Fibroblast of upper back skin (primary cell): ENCODE results near the gene RAB38.

Experiments used
- DNase-seq: peaks from one replicate; pipeline ENCODE4 v3.0.0-alpha.2; 2013

Gene RAB38

DNA sequence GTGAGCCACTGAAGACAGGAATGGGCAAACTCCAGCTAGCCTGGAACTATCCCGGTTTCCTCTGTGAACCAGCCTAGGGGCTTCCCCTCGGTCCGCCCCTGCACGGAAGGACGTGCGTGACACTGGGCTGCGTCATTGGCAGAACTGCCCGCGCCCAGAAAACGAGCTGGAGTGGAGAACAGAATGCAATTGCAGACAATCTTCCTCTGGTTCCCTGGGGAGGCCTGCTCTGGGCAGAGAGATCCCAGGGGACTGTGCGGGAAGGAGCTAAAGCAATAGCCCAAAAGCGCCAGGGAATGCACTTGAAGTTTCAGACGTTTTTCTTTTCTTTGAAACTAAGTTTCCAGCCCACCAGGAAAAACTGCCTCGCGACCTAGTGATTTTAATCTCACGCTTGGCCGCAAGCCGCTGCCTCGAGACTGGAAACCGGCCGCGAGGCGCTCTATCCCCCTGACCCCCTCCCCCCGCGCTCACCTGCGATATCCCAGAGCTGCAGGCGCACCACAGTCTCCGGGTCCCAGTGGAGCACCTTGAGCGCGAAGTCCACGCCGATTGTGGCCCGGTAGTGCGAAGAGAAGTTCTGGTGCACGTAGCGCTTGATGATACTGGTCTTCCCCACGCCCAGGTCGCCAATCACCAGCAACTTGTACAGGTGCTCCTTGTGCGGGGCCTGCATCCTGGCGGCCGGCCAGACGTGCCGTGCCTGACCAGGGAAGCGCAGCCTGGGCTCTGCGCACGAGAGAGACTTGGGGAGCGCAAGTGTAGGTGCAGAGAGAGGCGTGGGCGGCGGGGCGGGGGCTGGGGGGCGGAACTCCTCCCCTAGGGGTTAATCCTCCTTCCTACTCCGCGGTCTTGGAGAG is at the start of gene RAB38:
Gene RAB38 (minus strand): TSS at position 735 of the 860 bp plus-strand sequence. CDS start 59 bp downstream, at position 676.
- DNase-seq, result peak; percentile 55

- no peak for DNase-seq
Observed at GRCh38 chr11:88213406-88213805, 38.2 kb upstream of the RAB38 start.

GRCh38 chr11:88212300-88212699 is 37.1 kb upstream of the RAB38 start:
- no peak for DNase-seq

- no peak for DNase-seq
Observed at GRCh38 chr11:88208745-88209144, 33.5 kb upstream of the RAB38 start.

DNA sequence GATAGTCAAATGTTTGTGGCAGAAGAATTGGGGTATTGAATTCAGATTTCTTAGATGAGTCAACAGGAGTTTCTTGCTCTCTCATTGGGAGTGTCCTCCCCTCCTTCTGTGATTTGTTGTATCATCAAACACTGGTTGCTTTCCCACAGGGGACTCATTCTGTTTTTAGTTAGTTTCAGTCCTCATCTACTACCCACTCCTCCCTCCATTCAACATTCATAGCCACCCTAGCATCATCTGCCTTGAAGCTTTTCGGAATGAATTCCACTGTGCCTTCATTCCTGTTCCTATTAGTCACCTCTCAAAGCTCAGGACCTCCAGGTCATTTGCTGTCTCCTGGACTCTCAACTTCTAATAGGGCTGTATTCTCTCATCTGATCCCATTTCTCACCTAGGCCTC is 31.5 kb upstream of the RAB38 start:
- DNase-seq, result peak; percentile 10

- DNase-seq, result no peak
Observed at GRCh38 chr11:88204353-88204752, 29.1 kb upstream of the RAB38 start.

GRCh38 chr11:88203604-88204003 is 28.4 kb upstream of the RAB38 start:
- DNase-seq, result no peak

- DNase-seq, result no peak
Observed at GRCh38 chr11:88202498-88202897, 27.3 kb upstream of the RAB38 start.

DNA sequence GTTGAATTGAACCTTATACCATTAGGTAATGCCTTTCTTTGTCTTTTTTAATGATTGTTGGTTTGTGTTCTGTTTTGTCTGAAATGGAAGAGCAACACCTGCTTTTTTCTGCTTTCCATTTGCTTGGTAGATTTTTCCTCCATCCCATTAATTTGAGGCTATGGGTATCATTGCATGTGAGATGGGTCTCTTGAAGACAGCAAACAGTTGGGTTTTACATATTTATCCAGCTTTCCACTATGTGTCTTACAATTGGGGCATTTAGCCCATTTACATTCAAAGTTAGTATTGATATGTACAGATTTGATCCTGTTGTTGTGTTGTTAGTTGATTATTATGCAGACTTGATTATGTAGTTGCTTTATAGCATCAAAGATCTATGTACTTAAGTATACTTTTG is 21.1 kb upstream of the RAB38 start:
- no peak for DNase-seq

- no peak for DNase-seq
Observed at GRCh38 chr11:88195908-88196307, 20.7 kb upstream of the RAB38 start.

GRCh38 chr11:88194990-88195389 is 19.7 kb upstream of the RAB38 start:
- DNase-seq, result no peak

GRCh38 chr11:88193278-88193677 is 18.0 kb upstream of the RAB38 start:
- no peak for DNase-seq

DNA sequence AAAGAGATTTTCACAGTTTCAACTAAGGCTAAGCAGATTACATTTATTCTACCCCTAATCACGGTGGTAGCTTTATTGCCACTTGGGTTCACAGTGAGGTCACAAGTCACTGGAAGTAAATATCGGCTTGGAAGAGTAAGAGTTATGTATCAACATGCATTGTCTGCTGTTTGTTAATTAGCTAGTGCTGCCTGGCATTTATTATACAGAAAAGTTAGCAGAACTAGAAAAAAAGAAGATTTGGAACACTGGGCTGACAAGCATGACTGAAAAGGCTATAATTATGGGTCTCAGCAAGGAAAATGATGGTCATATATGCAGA is 13.7 kb upstream of the RAB38 start:
- no peak for DNase-seq

GRCh38 chr11:88188251-88188931 is 13.1 kb upstream of the RAB38 start:
- DNase-seq, result peak; percentile 61

DNA sequence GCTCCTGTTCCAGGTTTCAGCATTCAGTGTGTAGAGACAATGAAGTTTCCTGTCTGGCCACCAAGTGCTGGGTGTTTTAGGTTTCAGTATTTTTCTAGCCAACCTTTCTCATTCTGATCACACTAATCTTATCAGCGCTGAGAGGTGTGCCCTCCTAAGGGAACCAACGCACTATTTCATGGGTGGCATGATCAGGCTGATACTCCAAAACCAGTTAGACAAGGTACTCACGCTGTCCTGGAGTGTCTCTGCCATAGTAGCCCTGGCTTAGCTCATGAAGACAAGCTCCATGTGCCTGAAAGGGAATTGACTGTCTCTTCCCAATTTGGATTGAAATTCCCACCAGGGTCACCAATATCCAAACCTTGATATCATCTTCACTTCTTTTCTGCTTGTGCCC is 8.0 kb upstream of the RAB38 start:
- no peak for DNase-seq

DNA sequence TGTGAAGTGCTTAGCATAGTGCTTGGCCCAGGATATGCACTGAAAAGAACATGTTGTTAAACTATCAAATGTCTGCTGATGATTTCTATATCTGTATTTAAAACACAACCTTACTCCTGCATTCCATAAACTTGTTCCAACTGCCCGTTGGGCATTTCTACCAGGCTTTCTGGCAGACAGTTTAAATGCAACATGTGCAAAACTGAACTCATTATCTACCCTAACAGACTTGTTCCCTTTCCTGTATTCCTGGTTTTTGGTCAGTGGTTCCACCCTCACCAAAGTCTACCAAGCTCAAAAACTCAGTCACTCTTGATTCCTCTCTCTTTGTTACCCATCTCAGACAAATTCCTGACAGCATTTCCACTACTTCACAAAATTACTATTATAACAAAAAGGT is 6.5 kb upstream of the RAB38 start:
- no peak for DNase-seq

- peak; percentile 73 for DNase-seq
Observed at GRCh38 chr11:88179971-88180629, 4.9 kb upstream of the RAB38 start.

DNA sequence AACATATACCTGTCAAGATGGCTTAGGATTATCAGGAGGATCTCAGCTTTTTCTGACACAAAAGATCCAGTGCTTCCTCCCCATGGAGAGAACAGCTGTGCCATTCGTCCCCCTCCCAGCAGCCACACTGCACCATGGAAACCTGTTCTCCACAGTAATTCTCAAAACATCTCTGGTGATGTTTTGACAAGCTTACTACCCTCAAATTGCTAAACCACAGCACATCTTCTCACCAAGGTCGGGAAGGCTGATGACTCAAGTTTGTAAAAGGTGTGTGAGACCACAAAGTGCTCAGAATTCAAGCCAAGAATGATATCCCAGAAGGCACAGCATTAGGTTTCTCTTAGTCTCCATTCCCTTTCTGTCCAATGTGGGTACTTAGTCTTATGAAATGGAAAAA is 3.9 kb upstream of the RAB38 start:
- DNase-seq, result peak; percentile 82

GRCh38 chr11:88178191-88178590 is 2.9 kb upstream of the RAB38 start:
- DNase-seq, result peak; percentile 57

DNA sequence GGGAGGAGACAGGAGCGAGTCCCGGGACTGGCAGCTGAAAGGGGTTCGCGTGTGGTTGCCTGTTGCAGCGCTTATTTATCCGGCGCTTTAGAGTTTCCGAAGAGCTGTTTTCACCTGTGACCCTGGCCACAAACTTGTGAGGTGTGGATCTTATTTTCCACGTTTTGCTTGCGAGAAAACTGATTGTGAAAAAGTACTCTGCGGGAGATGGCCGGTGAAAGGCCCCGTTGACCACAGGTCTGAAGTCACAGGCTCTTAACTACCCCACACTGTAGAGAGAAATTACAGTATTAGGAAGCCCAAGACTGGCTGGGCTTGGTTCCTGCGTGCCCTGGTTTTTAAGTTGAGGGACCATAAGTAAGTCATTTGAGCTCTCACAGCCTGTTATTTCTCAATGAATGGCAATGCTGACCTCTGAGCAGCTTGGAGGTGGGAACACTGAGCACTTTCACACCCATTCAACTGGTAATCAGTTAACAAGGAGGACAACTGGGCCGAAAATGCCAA is 379 bp upstream of the RAB38 start:
- DNase-seq, result no peak

DNA sequence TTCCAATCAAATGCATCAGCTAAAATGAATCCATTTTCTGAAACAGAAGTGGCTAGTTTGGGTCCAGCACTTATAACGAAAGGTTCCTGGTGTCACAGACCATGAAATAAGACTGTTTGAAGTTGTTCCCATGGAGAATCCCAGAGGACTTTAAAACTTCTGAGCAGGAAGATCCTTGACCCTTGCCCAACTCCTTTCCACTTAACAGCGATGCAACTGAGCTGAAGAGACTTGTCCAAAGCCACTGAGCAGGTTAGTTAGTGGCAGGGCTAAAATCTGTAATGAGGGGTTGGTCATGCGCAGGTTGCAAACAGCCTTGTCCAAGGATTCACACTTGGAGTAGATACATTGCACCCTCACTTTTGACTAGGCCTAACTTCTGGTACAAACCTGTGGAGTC is 1.3 kb downstream of the RAB38 start:
- no peak for DNase-seq

DNA sequence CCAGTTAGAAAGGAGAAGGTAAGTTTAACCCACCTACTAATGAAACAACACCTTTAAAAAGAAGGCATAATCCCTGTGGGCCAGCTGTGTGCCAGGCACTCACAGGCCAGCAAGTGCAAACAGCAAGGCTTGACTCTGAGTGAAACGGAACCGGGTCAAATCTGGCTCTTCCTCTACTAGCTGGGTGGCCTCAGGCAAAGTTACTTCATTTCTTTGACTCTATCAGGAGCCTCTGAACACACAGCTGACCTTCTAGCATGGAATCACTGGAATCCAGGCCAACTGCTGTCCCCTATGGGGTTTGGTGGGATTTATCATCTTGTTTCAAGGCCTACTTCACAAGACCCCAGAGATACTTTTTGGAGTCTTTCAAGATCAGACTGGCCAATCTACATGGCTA is 3.3 kb downstream of the RAB38 start:
- DNase-seq, result no peak

GRCh38 chr11:88170673-88171072 is 4.6 kb downstream of the RAB38 start:
- no peak for DNase-seq

GRCh38 chr11:88169881-88170280 is 5.4 kb downstream of the RAB38 start:
- no peak for DNase-seq
